ENCODE measurements around the gene TTLL9. TPM values are rescaled to one million over a fixed set of nuclear protein-coding genes. Genes with fewer than 3 reads are reported as not detected.
A peak's percentile ranks its signal among the peaks of the same experiment; 100 is the strongest.

TTLL9 gene
- total and polyA plus RNA-seq, 2 of the 13 experiments (the other 11 are each of a cell fraction or from before 2014, with no cell fraction given): not detected

DNA sequence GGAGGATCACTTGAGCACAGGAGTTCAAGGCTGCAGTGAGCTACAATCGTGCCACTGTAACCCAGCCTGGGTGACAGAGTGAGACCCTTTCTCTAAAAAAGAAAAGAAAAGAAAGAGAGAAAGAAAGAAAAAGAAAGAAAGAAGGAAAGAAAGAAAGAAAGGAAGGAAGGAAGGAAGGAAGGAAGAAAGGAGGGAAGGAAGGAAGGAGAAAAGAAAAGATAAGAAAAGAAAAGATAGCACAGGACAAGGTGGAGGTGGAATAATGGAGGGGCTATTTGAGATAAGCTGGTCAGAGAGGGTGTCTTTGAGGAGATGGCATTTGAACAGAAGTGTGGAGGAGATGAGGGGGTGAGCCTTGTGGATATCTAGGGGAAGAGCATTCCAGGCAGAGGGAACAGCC is 84.1 kb downstream of the TTLL9 start (continued):
- TF ChIP-seq CHCHD3 (CRISPR knock-in tag; IDR thresholded peaks at IDR 0.05): no peak
- TF ChIP-seq, protein P1, sequence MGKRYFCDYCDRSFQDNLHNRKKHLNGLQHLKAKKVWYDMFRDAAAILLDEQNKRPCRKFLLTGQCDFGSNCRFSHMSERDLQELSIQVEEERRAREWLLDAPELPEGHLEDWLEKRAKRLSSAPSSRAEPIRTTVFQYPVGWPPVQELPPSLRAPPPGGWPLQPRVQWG (CRISPR knock-in tag; IDR thresholded peaks at IDR 0.05; ENCODE audit: borderline replicate concordance, low read depth): no peak
- peak; percentile 90; the same call in 1 of the 2 replicates for TF ChIP-seq NBN (conservative IDR thresholded peaks at IDR 0.05)
- 0 out of 2 replicates have a peak, but pooled peaks have one; percentile 40 for TF ChIP-seq SOX6 (IDR thresholded peaks at IDR 0.05)
- no peak for TF ChIP-seq SOX6 (CRISPR knock-in tag; IDR thresholded peaks at IDR 0.05)
- no peak for TF ChIP-seq ZNF530 (CRISPR knock-in tag; IDR thresholded peaks at IDR 0.05; ENCODE audit: low read depth)
- no peak for TF ChIP-seq ZNF780A (CRISPR knock-in tag; IDR thresholded peaks at IDR 0.05)
- TF ChIP-seq ZNF816 (CRISPR knock-in tag; IDR thresholded peaks at IDR 0.05; ENCODE audit: borderline replicate concordance): no peak
- TF ChIP-seq ZNF10 (CRISPR knock-in tag; IDR thresholded peaks at IDR 0.05; ENCODE audit: borderline replicate concordance, low read depth): no peak
- 0 out of 2 replicates have a peak, but pooled peaks have one; percentile 47 for TF ChIP-seq FOXA1 (IDR thresholded peaks at IDR 0.05)
- TF ChIP-seq FOXA1 (CRISPR knock-in tag; IDR thresholded peaks at IDR 0.05): no peak
- TF ChIP-seq, protein P2, sequence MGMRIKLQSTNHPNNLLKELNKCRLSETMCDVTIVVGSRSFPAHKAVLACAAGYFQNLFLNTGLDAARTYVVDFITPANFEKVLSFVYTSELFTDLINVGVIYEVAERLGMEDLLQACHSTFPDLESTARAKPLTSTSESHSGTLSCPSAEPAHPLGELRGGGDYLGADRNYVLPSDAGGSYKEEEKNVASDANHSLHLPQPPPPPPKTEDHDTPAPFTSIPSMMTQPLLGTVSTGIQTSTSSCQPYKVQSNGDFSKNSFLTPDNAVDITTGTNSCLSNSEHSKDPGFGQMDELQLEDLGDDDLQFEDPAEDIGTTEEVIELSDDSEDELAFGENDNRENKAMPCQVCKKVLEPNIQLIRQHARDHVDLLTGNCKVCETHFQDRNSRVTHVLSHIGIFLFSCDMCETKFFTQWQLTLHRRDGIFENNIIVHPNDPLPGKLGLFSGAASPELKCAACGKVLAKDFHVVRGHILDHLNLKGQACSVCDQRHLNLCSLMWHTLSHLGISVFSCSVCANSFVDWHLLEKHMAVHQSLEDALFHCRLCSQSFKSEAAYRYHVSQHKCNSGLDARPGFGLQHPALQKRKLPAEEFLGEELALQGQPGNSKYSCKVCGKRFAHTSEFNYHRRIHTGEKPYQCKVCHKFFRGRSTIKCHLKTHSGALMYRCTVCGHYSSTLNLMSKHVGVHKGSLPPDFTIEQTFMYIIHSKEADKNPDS (CRISPR knock-in tag; IDR thresholded peaks at IDR 0.05): no peak
- no peak for TF ChIP-seq HDAC6 (IDR thresholded peaks at IDR 0.05; ENCODE audit: low read depth, low read length)
- TF ChIP-seq, protein P3, sequence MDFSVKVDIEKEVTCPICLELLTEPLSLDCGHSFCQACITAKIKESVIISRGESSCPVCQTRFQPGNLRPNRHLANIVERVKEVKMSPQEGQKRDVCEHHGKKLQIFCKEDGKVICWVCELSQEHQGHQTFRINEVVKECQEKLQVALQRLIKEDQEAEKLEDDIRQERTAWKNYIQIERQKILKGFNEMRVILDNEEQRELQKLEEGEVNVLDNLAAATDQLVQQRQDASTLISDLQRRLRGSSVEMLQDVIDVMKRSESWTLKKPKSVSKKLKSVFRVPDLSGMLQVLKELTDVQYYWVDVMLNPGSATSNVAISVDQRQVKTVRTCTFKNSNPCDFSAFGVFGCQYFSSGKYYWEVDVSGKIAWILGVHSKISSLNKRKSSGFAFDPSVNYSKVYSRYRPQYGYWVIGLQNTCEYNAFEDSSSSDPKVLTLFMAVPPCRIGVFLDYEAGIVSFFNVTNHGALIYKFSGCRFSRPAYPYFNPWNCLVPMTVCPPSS (IDR thresholded peaks at IDR 0.05): peak; percentile 68; the same call in 1 of the 2 replicates
- TF ChIP-seq ARNT (IDR thresholded peaks at IDR 0.05): peak; percentile 69; the same call in 1 of the 2 replicates
- TF ChIP-seq HNRNPK (IDR thresholded peaks at IDR 0.05; ENCODE audit: low read depth, low read length, poor library complexity, severe bottlenecking): no peak
- TF ChIP-seq REPIN1 (CRISPR knock-in tag; IDR thresholded peaks at IDR 0.05; ENCODE audit: borderline replicate concordance, low read depth): no peak
- TF ChIP-seq NFIB (CRISPR knock-in tag; IDR thresholded peaks at IDR 0.05; ENCODE audit: borderline replicate concordance): no peak

Data from HepG2 (cell line).